GM18499 (cell line): ENCODE measurements around the gene CHPF2.

Experiments used
- ATAC-seq: cut with Tn5 transposase; IDR thresholded peaks from one replicate; pipeline ENCODE4 v1.9.1; 2021; ENCODE audit warnings: moderate number of reproducible peaks; ENCODE audit not compliant: insufficient read depth, unreplicated experiment

The CHPF2 gene

GRCh38 chr7:151229249-151229648 is 3.0 kb upstream of the CHPF2 start:
- no peak for ATAC-seq

- no peak for ATAC-seq
Observed at GRCh38 chr7:151231080-151231479, 1.2 kb upstream of the CHPF2 start.

GRCh38 chr7:151232917-151233701 is 826 bp downstream of the CHPF2 start:
- no peak for ATAC-seq

- ATAC-seq: no peak
Observed at GRCh38 chr7:151233804-151234203, 1.5 kb downstream of the CHPF2 start.

GRCh38 chr7:151235091-151235787 is 3.0 kb downstream of the CHPF2 start:
- ATAC-seq: no peak

- no peak for ATAC-seq
Observed at GRCh38 chr7:151236406-151236805, 4.1 kb downstream of the CHPF2 start.

GRCh38 chr7:151237244-151238189 is 5.2 kb downstream of the CHPF2 start:
- ATAC-seq: no peak

- no peak for ATAC-seq
Observed at GRCh38 chr7:151238190-151238810, 6.0 kb downstream of the CHPF2 start.

- ATAC-seq: no peak
Observed at GRCh38 chr7:151238924-151239836, 6.9 kb downstream of the CHPF2 start.

GRCh38 chr7:151239837-151240459 is 7.7 kb downstream of the CHPF2 start:
- ATAC-seq: no peak

GRCh38 chr7:151240536-151240935 is 8.3 kb downstream of the CHPF2 start:
- ATAC-seq: no peak

- ATAC-seq: no peak
Observed at GRCh38 chr7:151240942-151241754, 8.9 kb downstream of the CHPF2 start.

GRCh38 chr7:151241755-151242096 is 9.4 kb downstream of the CHPF2 start:
- ATAC-seq: no peak

- no peak for ATAC-seq
Observed at GRCh38 chr7:151242159-151243044, 10.1 kb downstream of the CHPF2 start.

- no peak for ATAC-seq
Observed at GRCh38 chr7:151243045-151243349, 10.7 kb downstream of the CHPF2 start.

GRCh38 chr7:151243408-151244195 is 11.3 kb downstream of the CHPF2 start:
- ATAC-seq: no peak
